ENCODE results near the gene SPATA45.
"Not testable (repeated sequence)": the region's sequence is repeated elsewhere in the genome, so short reads cannot be mapped to it uniquely, and the experiment has no call there.

The SPATA45 gene

GRCh38 chr1:212857992-212858460 lies 10.6 kb upstream of the SPATA45 start, which contains the start of gene FLVCR1:
Gene FLVCR1 (plus strand): TSS chr1:212858275. CDS start chr1:212858453, 178 bp downstream.
- H3K4me1 Mint-ChIP-seq, result peaks cover 11% of the 10 kb centered on the region
- peaks cover 1% of the 10 kb centered on the region for H3K9me3 Mint-ChIP-seq
- H3K27ac Mint-ChIP-seq, result peak within 1 kb of the TSS; percentile 93
- H3K4me3 Mint-ChIP-seq, result peak within 1 kb of the TSS; percentile 99
- DNase-seq (ENCODE audit: low spot score in 2 of 2) (peak; percentile 86 to 87), ATAC-seq (ENCODE audit: low read depth) (peak; percentile 98)
- peaks cover 9% of the 10 kb centered on the region for H3K36me3 Mint-ChIP-seq
- H3K27me3 Mint-ChIP-seq, result no peaks in the 10 kb centered on the region

GRCh38 chr1:212856755-212857154 lies 9.3 kb upstream of the SPATA45 start:
- Mint-ChIP-seq H3K9me3 (peaks cover 1% of the 10 kb centered on the region), H3K4me1 (peaks cover 10% of the 10 kb centered on the region), H3K36me3 (peaks cover 11% of the 10 kb centered on the region), H3K4me3 (peak overlapping the region; percentile 99), H3K27ac (no peak overlapping the region), H3K27me3 (no peaks in the 10 kb centered on the region)
- no peak for DNase-seq (ENCODE audit: low spot score in 2 of 2)
- no peak for ATAC-seq (ENCODE audit: low read depth)

- Mint-ChIP-seq H3K27ac (no peak overlapping the region), H3K27me3 (no peaks in the 10 kb centered on the region), H3K36me3 (peaks cover 11% of the 10 kb centered on the region), H3K9me3 (peaks cover 1% of the 10 kb centered on the region), H3K4me3 (no peak overlapping the region), H3K4me1 (peaks cover 5% of the 10 kb centered on the region)
- no peak for DNase-seq (ENCODE audit: low spot score in 2 of 2)
- no peak for ATAC-seq (ENCODE audit: low read depth)
These were observed 6.2 kb upstream of the SPATA45 start for GRCh38 chr1:212853658-212854057.

- peaks cover 11% of the 10 kb centered on the region for H3K36me3 Mint-ChIP-seq
- no peak overlapping the region for H3K27ac Mint-ChIP-seq
These were observed 4.7 kb upstream of the SPATA45 start for GRCh38 chr1:212852105-212852688.

GRCh38 chr1:212844521-212844920 lies 2.9 kb downstream of the SPATA45 start:
- H3K27me3 Mint-ChIP-seq; H3K36me3 Mint-ChIP-seq; DNase-seq (ENCODE audit: low spot score in 2 of 2); H3K9me3 Mint-ChIP-seq; H3K27ac Mint-ChIP-seq; ATAC-seq (ENCODE audit: low read depth); H3K4me3 Mint-ChIP-seq; H3K4me1 Mint-ChIP-seq: not testable (repeated sequence)

More at GRCh38 chr1:212852105-212852688, 4.7 kb upstream of the SPATA45 start:
- Mint-ChIP-seq H3K4me1 (peaks cover 5% of the 10 kb centered on the region), H3K9me3 (peaks cover 1% of the 10 kb centered on the region), H3K4me3 (no peak overlapping the region), H3K27me3 (no peaks in the 10 kb centered on the region)
- no peak for DNase-seq (ENCODE audit: low spot score in 2 of 2)
- no peak for ATAC-seq (ENCODE audit: low read depth)

GRCh38 chr1:212838145-212838544 lies 9.3 kb downstream of the SPATA45 start:
- H3K36me3 Mint-ChIP-seq, result no peaks in the 10 kb centered on the region
- H3K4me3 Mint-ChIP-seq, result no peak overlapping the region
- DNase-seq (ENCODE audit: low spot score in 2 of 2) (no peak), ATAC-seq (ENCODE audit: low read depth) (no peak)
- H3K27ac Mint-ChIP-seq, result no peak overlapping the region
- H3K27me3 Mint-ChIP-seq, result no peaks in the 10 kb centered on the region
- H3K9me3 Mint-ChIP-seq, result no peaks in the 10 kb centered on the region
- H3K4me1 Mint-ChIP-seq, result no peaks in the 10 kb centered on the region

GRCh38 chr1:212833211-212834207 lies 13.9 kb downstream of the SPATA45 start:
- not testable (repeated sequence) for H3K36me3 Mint-ChIP-seq; H3K27me3 Mint-ChIP-seq; DNase-seq (ENCODE audit: low spot score in 2 of 2)

GRCh38 chr1:212828395-212828794 lies 19.1 kb downstream of the SPATA45 start:
- DNase-seq (ENCODE audit: low spot score in 2 of 2) (no peak), ATAC-seq (ENCODE audit: low read depth) (no peak)
- Mint-ChIP-seq H3K4me1 (peaks cover 4% of the 10 kb centered on the region), H3K4me3 (no peak overlapping the region), H3K9me3 (peaks cover 14% of the 10 kb centered on the region), H3K27ac (no peak overlapping the region), H3K36me3 (peaks cover 15% of the 10 kb centered on the region), H3K27me3 (no peaks in the 10 kb centered on the region)

More at GRCh38 chr1:212833211-212834207, 13.9 kb downstream of the SPATA45 start:
- H3K27ac Mint-ChIP-seq, result peak overlapping the region; percentile 53
- not testable (repeated sequence) for H3K9me3 Mint-ChIP-seq; ATAC-seq (ENCODE audit: low read depth); H3K4me3 Mint-ChIP-seq; H3K4me1 Mint-ChIP-seq

- peaks cover 4% of the 10 kb centered on the region for H3K4me1 Mint-ChIP-seq
- H3K27ac Mint-ChIP-seq, result no peak overlapping the region
- peaks cover 15% of the 10 kb centered on the region for H3K36me3 Mint-ChIP-seq
- no peaks in the 10 kb centered on the region for H3K27me3 Mint-ChIP-seq
- ATAC-seq (ENCODE audit: low read depth), result no peak
- H3K9me3 Mint-ChIP-seq, result peaks cover 14% of the 10 kb centered on the region
- H3K4me3 Mint-ChIP-seq, result no peak overlapping the region
- no peak for DNase-seq (ENCODE audit: low spot score in 2 of 2)
These were observed 19.6 kb downstream of the SPATA45 start for GRCh38 chr1:212827831-212828278.

GRCh38 chr1:212827171-212827776 lies 20.2 kb downstream of the SPATA45 start:
- no peak for DNase-seq (ENCODE audit: low spot score in 2 of 2)
- H3K4me1 Mint-ChIP-seq, result peaks cover 4% of the 10 kb centered on the region
- no peak overlapping the region for H3K27ac Mint-ChIP-seq
- no peak overlapping the region for H3K4me3 Mint-ChIP-seq
- H3K9me3 Mint-ChIP-seq, result peaks cover 14% of the 10 kb centered on the region
- ATAC-seq (ENCODE audit: low read depth), result no peak
- peaks cover 15% of the 10 kb centered on the region for H3K36me3 Mint-ChIP-seq
- H3K27me3 Mint-ChIP-seq, result no peaks in the 10 kb centered on the region

GRCh38 chr1:212825798-212826452 lies 21.5 kb downstream of the SPATA45 start:
- H3K4me3 Mint-ChIP-seq, result no peak overlapping the region
- no peaks in the 10 kb centered on the region for H3K27me3 Mint-ChIP-seq
- peaks cover 14% of the 10 kb centered on the region for H3K9me3 Mint-ChIP-seq
- no peak for ATAC-seq (ENCODE audit: low read depth)
- no peak for DNase-seq (ENCODE audit: low spot score in 2 of 2)
- peaks cover 15% of the 10 kb centered on the region for H3K36me3 Mint-ChIP-seq
- H3K4me1 Mint-ChIP-seq, result peaks cover under 1% of the 10 kb centered on the region
- H3K27ac Mint-ChIP-seq, result no peak overlapping the region

- DNase-seq (ENCODE audit: low spot score in 2 of 2) (no peak), ATAC-seq (ENCODE audit: low read depth) (no peak)
- H3K4me3 Mint-ChIP-seq, result no peak overlapping the region
- no peak overlapping the region for H3K27ac Mint-ChIP-seq
- H3K27me3 Mint-ChIP-seq, result no peaks in the 10 kb centered on the region
- H3K9me3 Mint-ChIP-seq, result peaks cover 14% of the 10 kb centered on the region
- H3K4me1 Mint-ChIP-seq, result peaks cover 10% of the 10 kb centered on the region
- peaks cover 17% of the 10 kb centered on the region for H3K36me3 Mint-ChIP-seq
These were observed 23.2 kb downstream of the SPATA45 start for GRCh38 chr1:212824201-212824600.

GRCh38 chr1:212822956-212823355 lies 24.5 kb downstream of the SPATA45 start:
- DNase-seq (ENCODE audit: low spot score in 2 of 2), result no peak
- Mint-ChIP-seq H3K4me3 (no peak overlapping the region), H3K27me3 (no peaks in the 10 kb centered on the region), H3K36me3 (peaks cover 17% of the 10 kb centered on the region), H3K27ac (no peak overlapping the region), H3K4me1 (peaks cover 11% of the 10 kb centered on the region), H3K9me3 (peaks cover 14% of the 10 kb centered on the region)
- ATAC-seq (ENCODE audit: low read depth), result no peak

Measured in memory B cell (primary cell).